Measurements from ENCODE around the gene USH1C.

DNA sequence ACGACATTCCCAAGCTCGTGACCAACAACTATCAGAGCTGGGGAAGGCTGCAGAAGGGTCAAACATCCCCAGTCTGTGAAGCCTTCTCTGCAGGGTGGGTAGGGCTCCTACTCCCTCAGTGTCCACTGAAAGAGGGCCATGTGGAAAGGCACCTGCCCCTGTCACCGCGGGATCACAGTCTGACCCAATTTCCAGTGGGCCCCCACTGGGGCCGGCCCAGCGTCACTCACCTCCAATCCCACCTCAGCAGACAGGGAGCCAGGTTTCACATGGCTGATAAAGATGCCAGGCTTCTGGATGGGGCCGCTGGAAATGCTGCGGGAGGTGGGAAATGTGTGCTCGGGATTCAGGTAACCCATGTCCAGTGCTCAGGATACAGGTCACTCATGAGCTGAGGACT lies 20.0 kb downstream of the USH1C start:
- TF ChIP-seq CTCF (conservative IDR thresholded peaks at IDR 0.05) (no peak), ZFX (IDR thresholded peaks at IDR 0.05) (no peak)

All from C4-2B (cell line).